Mucosa of rectum (tissue), 2 donors: Measurements from ENCODE around the gene MASP2.
"Not testable (repeated sequence)": the region's sequence is repeated elsewhere in the genome, so short reads cannot be mapped to it uniquely, and the experiment has no call there.

Experiments used
- H3K27ac ChIP-seq, 2 donors: one replicate each; pipeline ENCODE4 v1.7.0; 2013; ENCODE audit warnings: inconsistent platforms in 2 of 2, low read depth in 2 of 2, low read length in 2 of 2
- H3K27me3 ChIP-seq, 2 donors: one replicate each; pipeline ENCODE4 v1.7.0; 2013; ENCODE audit warnings: low read length in 2 of 2; ENCODE audit not compliant: control insufficient read depth in 2 of 2, insufficient read depth in 2 of 2
- H3K36me3 ChIP-seq, 2 donors: one replicate each; pipeline ENCODE4 v1.7.0; 2013; ENCODE audit warnings: low read length in 2 of 2; ENCODE audit not compliant: control insufficient read depth in 2 of 2, insufficient read depth in 2 of 2
- H3K4me1 ChIP-seq, 2 donors: one replicate each; pipeline ENCODE4 v1.7.0; 2013; ENCODE audit warnings: low read length in 2 of 2, mild to moderate bottlenecking in 1 of 2; ENCODE audit not compliant: control insufficient read depth in 2 of 2, insufficient read depth in 2 of 2
- H3K4me3 ChIP-seq, 2 donors: one replicate each; pipeline ENCODE4 v1.7.0; 2013; ENCODE audit warnings: low read length in 2 of 2
- H3K9ac ChIP-seq, 2 donors: one replicate each; pipeline ENCODE4 v1.7.0; 2013; ENCODE audit warnings: low read length in 2 of 2, low read depth in 1 of 2, mild to moderate bottlenecking in 1 of 2
- H3K9me3 ChIP-seq, 2 donors: one replicate each; pipeline ENCODE4 v1.7.0; 2013; ENCODE audit warnings: low read length in 2 of 2; ENCODE audit not compliant: control insufficient read depth in 2 of 2
- donor health status: healthy.
- donor health status: Normal muscosa, but diverticular disease.

The MASP2 gene

DNA sequence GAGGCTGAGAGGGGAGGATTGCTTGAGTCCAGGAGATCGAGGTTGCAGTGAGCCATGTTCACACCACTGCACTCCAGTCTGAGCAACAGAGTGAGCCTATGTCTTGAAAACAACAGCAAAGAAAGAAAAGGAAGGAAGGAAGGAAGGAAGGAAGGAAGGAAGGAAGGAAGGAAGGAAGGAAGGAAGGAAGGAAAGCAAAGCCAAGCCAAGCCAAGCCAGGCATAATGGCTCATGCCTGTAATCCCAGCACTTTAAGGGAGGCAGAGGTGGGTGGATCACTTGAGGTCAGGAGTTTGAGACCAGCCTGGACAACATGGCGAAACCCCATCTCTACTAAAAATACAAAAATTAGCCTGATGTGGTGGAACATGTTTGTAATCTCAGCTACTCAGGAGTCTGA, 55.0 kb downstream of the MASP2 start:
- not testable (repeated sequence) for H3K9ac ChIP-seq, H3K36me3 ChIP-seq

DNA sequence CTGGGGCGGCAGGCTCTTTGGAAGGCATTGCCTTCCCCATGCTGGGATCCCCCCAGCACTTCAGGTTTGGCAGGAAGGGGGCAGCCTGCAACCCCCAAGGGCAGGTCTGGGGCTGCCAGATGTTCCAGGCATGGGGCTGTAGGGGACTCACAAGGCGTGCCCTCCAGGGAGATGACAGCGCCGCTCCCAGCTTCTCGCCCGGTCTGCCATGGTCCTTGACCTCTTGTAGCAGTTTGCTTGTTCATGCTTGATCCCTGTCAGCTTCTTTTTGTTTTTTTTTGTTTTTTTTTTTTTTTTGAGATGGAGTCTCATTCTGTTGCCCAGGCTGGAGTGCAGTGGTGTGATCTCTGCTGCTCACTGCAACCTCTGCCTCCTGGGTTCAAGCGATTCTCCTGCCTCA, 56.2 kb downstream of the MASP2 start:
- H3K9me3 ChIP-seq, result no peaks in the 10 kb centered on the region
- no peaks in the 10 kb centered on the region for H3K27me3 ChIP-seq
- no peaks in the 10 kb centered on the region for H3K36me3 ChIP-seq
- H3K27ac ChIP-seq, result no peak overlapping the region
- H3K4me3 ChIP-seq, result no peak overlapping the region
- H3K4me1 ChIP-seq, result no peaks in the 10 kb centered on the region
- no peak overlapping the region for H3K9ac ChIP-seq

More for the DNA sequence above, 55.0 kb downstream of the MASP2 start:
- not testable (repeated sequence) for H3K27ac ChIP-seq, H3K4me3 ChIP-seq, H3K27me3 ChIP-seq, H3K4me1 ChIP-seq, H3K9me3 ChIP-seq

DNA sequence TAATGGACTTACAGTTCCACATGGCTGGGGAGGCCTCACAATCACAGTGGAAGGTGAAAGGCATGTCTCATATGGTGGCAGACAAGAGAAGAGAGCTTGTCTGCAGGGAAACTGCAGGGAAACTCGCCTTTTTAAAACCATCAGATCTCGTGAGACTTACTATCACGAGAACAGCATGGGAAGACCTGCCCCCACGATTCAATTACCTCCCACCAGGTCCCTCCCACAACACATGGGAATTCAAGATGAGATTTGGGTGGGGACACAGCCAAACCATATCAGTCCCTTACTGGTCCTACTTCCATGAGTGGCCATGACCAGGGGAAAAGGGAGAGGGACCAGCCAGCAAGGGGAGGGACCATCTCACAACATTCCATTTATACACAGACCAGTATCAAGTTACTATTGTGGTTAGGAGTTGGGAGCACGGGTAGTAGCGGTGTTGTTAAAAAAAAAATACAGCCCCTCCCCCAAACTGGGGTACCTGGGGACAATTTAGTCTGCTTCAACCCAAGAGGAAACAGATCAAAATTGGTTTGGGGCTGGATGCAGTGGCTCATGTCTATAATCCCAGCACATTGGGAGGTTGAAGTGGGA, 57.0 kb downstream of the MASP2 start:
- not testable (repeated sequence) for H3K27ac ChIP-seq, H3K9ac ChIP-seq, H3K36me3 ChIP-seq, H3K4me3 ChIP-seq, H3K9me3 ChIP-seq, H3K4me1 ChIP-seq, H3K27me3 ChIP-seq

DNA sequence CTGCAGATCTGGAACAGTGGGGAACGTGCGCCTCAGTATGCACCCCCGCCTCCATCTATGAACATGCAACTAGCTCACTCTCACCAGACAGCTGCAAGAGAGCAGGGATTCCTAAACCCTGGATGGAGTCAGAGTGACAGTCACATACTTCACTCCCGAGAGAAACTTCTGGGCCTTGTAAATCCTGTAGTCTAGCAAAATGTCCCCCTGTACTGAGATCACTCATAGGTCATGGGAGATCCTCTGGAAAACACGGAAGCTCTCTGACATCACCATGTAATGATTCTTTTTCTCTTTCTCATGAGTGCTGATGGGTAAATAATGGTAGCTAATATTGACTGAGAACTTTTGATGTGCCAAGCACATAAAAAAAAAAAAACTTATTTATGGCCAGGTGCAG, 57.9 kb downstream of the MASP2 start:
- H3K27me3 ChIP-seq, result no peaks in the 10 kb centered on the region
- no peak overlapping the region for H3K27ac ChIP-seq
- no peak overlapping the region for H3K9ac ChIP-seq
- H3K4me1 ChIP-seq, result no peaks in the 10 kb centered on the region
- H3K4me3 ChIP-seq, result no peak overlapping the region
- no peaks in the 10 kb centered on the region for H3K36me3 ChIP-seq
- no peaks in the 10 kb centered on the region for H3K9me3 ChIP-seq

DNA sequence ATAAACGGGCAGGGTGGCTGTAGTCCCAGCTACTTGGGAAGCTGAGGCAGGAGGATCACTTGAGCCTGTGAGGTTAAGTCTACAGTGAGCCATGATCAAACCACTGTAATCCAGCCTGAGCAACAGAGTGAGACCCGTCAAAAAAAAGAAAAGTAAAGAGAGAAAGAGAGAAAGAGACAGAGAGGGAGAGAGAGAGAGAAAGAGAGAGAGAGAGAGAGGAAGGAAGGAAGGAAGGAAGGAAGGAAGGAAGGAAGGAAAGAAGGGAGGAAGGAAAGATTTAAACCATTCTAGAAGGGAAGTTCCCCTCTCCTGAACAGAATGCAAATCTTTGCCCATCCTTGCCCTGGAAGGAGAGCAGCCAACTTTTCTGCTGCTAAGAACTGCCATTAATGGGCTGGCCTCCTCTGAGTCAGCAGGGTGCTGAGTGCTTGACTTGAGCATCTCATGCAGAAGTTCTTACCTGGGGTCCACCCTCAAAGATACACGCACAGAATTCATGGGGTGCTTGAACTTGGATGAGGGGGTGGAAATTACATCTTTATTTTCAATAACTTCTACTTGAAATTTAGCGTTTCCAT, 59.1 kb downstream of the MASP2 start:
- Histone ChIP-seq H3K27ac (no peak overlapping the region), H3K4me3 (no peak overlapping the region), H3K9ac (no peak overlapping the region), H3K9me3 (no peaks in the 10 kb centered on the region), H3K27me3 (no peaks in the 10 kb centered on the region), H3K4me1 (no peaks in the 10 kb centered on the region), H3K36me3 (no peaks in the 10 kb centered on the region)

DNA sequence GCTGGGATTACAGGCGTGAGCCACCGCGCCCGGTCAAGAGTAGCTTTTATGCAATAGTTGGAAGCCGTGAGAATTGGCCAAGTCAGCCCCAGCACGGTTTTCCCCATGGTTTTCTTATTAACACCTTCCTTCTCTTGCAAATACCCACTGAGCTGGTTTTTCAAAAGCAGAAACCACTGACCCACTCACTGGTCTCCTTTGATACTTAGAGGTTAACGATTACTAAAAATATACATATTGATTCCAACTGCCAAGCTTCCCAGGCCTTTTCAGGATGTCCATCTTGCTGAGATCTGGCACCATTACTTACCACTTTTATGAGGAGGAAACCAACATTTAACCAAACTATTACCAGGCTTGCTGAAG, 60.5 kb downstream of the MASP2 start:
- Histone ChIP-seq H3K27ac (no peak overlapping the region), H3K9me3 (no peaks in the 10 kb centered on the region), H3K4me3 (no peak overlapping the region), H3K36me3 (no peaks in the 10 kb centered on the region), H3K4me1 (no peaks in the 10 kb centered on the region), H3K9ac (no peak overlapping the region), H3K27me3 (no peaks in the 10 kb centered on the region)

DNA sequence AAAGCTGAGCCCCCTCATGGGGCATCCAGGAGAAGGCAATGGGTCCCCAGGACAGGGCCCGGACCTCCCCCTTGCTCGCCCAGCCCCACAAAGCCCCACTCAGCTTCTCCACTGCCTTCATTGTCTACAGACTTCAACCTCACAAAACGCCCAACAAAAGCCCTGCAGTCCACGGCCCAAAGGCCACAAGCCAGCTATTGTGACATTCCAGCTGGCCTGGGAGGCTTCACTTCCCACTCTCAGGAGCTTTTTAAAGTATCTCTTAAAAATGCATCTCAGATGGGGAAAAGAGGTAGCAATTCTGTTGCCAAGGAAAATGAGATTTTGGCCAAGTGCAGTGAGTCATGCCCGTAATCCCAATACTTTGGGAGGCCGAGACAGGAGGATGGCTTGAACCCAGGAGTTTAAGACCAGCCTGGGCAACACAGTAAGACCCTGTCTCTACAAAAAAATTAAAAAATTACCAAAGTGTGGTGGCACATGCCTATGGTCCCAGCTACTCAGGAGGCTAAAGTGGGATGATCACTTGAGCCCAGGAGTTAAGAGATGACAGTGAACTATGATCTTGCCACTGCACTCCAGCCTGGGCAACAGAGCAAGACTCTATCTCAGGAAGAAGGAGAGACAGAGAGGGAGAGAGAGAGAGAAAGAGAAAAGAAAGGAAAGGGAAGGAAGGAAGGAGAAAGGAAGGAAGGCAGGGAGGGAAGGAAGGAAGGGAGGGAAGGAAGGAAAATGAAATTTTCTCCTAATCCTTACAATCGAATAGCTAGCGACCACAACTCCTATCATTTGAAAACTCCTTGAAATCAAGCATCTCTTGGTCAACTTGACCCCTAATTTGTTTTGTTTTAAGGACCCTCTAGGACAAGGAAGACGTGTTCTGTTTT, 66.0 kb downstream of the MASP2 start:
- Histone ChIP-seq H3K4me3 (no peak overlapping the region), H3K4me1 (peaks cover 10 to 16% of the 10 kb centered on the region in 2 donors), H3K9ac (no peak overlapping the region), H3K9me3 (no peaks in the 10 kb centered on the region), H3K27ac (no peak overlapping the region), H3K27me3 (no peaks in the 10 kb centered on the region), H3K36me3 (no peaks in the 10 kb centered on the region)

DNA sequence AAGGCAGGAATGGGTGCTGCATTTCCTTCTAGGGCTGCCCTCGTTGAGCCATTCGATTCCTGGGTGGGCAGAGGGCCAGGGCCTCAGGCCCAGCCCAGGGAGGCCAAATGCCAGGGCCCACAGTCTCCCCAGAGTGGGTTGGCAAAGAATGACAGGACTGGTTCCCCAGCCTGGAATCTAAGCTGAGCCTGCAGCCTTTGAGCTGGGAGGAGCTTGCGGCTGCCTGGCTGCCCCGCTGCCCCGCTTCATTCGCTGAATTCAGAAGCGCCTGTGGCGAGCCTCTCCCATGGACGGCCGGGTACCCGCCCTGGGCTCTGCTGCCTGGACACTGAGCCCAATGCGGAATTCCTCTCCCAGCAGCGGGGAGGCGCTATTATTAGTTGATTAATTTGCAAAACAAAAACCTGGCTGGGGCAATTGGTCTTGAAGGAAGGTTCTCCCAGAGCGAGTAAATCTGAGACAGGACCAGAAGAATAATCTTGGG, 66.9 kb downstream of the MASP2 start:
- no peaks in the 10 kb centered on the region for H3K27me3 ChIP-seq
- H3K9ac ChIP-seq, result peak overlapping the region in 1 of 2 donors; percentile 6
- peaks cover 10 to 23% of the 10 kb centered on the region in 2 donors for H3K4me1 ChIP-seq
- H3K36me3 ChIP-seq, result no peaks in the 10 kb centered on the region
- H3K9me3 ChIP-seq, result no peaks in the 10 kb centered on the region
- peak overlapping the region in 1 of 2 donors; percentile 11 for H3K27ac ChIP-seq
- H3K4me3 ChIP-seq, result peak overlapping the region; percentile 14 to 59

DNA sequence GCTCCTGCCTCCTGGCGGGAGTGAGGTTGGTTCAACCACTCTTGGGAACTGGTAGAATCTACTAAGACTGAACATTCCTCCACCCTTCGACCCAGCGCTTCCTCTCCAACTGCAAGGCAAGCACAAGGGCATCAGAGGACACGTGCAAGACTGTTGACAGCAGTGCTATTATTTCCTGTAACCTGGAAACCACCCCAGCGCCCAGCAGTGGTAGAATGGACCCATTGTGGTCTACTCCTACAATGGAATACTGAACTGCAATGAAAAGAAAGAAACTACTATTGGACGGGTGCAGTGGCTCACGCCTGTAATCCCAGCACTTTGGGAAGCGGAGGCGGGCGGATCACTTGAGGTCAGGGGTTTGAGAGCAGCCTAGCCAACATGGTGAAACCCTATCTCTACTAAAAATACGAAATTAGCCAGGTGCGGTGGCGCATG, 67.5 kb downstream of the MASP2 start:
- Histone ChIP-seq H3K9me3 (no peaks in the 10 kb centered on the region), H3K27me3 (no peaks in the 10 kb centered on the region), H3K9ac (no peak overlapping the region), H3K4me3 (no peak overlapping the region), H3K36me3 (no peaks in the 10 kb centered on the region), H3K27ac (no peak overlapping the region), H3K4me1 (peaks cover 10 to 23% of the 10 kb centered on the region in 2 donors)

DNA sequence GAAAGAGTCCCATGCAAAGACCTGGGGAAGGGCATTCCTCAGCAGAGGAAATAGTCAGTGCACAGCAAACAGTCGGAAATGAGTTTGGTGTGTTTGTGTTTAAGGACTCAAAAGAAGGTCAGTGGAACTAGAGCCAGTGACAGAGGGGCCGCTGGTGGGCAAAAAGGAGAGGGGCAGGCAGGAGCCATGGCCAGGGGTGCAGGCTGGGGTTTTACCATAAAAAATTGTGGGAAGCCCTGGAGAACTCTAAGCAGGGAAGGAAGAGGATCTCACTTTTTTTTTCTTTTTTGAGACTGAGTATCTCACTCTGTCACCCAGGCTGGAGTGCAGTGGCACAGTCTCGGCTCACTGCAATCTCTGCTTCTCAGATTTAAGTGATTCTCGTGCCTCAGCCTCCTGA, 68.3 kb downstream of the MASP2 start:
- H3K27ac ChIP-seq, result no peak overlapping the region
- H3K36me3 ChIP-seq, result no peaks in the 10 kb centered on the region

More for the DNA sequence above, 68.3 kb downstream of the MASP2 start:
- Histone ChIP-seq H3K9ac (no peak overlapping the region), H3K4me1 (peaks cover 10 to 23% of the 10 kb centered on the region in 2 donors), H3K27me3 (no peaks in the 10 kb centered on the region), H3K9me3 (no peaks in the 10 kb centered on the region), H3K4me3 (no peak overlapping the region)
